HEK293T (cell line): ENCODE data around the gene FAM222B.

Experiments
- BHLHE40 ChIP-seq: fragments of 450-650 bp; IDR thresholded peaks from 2 replicates; pipeline ENCODE4 v1.6.1; 2016; ENCODE audit warnings: mild to moderate bottlenecking, moderate library complexity, borderline replicate concordance
- ELF4 ChIP-seq: fragments of 450-650 bp; IDR thresholded peaks from 2 replicates; pipeline ENCODE4 v1.6.1; 2017; ENCODE audit warnings: antibody characterized with exemption
- FOXK2 ChIP-seq: fragments of 450-650 bp; IDR thresholded peaks from 2 replicates; pipeline ENCODE4 v1.6.1; 2016; ENCODE audit warnings: mild to moderate bottlenecking
- FOXM1 ChIP-seq: fragments of 450-650 bp; IDR thresholded peaks from 2 replicates; pipeline ENCODE4 v1.6.1; 2017; ENCODE audit warnings: mild to moderate bottlenecking, borderline replicate concordance
- SP1 ChIP-seq: fragments of 450-650 bp; IDR thresholded peaks from 2 replicates; pipeline ENCODE4 v1.6.1; 2017
- TARDBP ChIP-seq: fragments of 450-650 bp; IDR thresholded peaks from 2 replicates; pipeline ENCODE4 v1.6.1; 2016

GRCh38 chr17:28856028-28856574, 13.5 kb upstream of the FAM222B start:
- TF ChIP-seq BHLHE40 = no peak
- no peak for TF ChIP-seq SP1
- TF ChIP-seq ELF4 = no peak
- no peak for TF ChIP-seq TARDBP
- no peak for TF ChIP-seq FOXM1
- no peak for TF ChIP-seq FOXK2
